Vagina (tissue), 2 donors: ENCODE results near the gene ST3GAL5. TPM values are rescaled to one million over a fixed set of nuclear protein-coding genes. Genes with fewer than 3 reads are reported as not detected.

ENCODE experiments used
- DNase-seq, 2 donors: peaks; one replicate each; pipeline ENCODE4 v3.0.0-alpha.2; 2017; ENCODE audit errors: extremely low spot score in 2 of 2
- H3K27ac ChIP-seq: fragments of 200-600 bp; sonication (generic); one replicate; pipeline ENCODE4 v1.5.1; 2019
- H3K27me3 ChIP-seq: fragments of 200-600 bp; sonication (generic); one replicate; pipeline ENCODE4 v1.5.1; 2019
- H3K36me3 ChIP-seq, 2 donors: fragments of 200-600 bp; sonication (generic); one replicate each; pipeline ENCODE4 v1.5.1; 2017 to 2019
- H3K4me1 ChIP-seq: fragments of 200-600 bp; sonication (generic); one replicate; pipeline ENCODE4 v1.5.1; 2019
- H3K4me3 ChIP-seq, 2 donors: fragments of 200-600 bp; sonication (generic); 1 replicate in 1 of 2; 2 replicates in 1 of 2; pipeline ENCODE4 v1.5.1; 2016 to 2019
- H3K9me3 ChIP-seq: fragments of 200-600 bp; sonication (generic); one replicate; pipeline ENCODE4 v1.5.1; 2019
- POLR2A ChIP-seq, 2 donors: fragments of 450-650 bp; IDR thresholded peaks; one replicate each; pipeline ENCODE4 v1.6.1; 2017; ENCODE audit warnings: antibody characterized with exemption in 2 of 2, mild to moderate bottlenecking in 2 of 2, moderate library complexity in 2 of 2
- POLR2AphosphoS5 ChIP-seq, 2 donors: sonication (generic); formaldehyde crosslinking; IDR thresholded peaks; one replicate each; pipeline ENCODE4 v1.9.0; 2017; ENCODE audit warnings: antibody characterized with exemption in 2 of 2, mild to moderate bottlenecking in 2 of 2, low read depth in 1 of 2; ENCODE audit not compliant: insufficient read depth in 1 of 2
- intact Hi-C: fragments of 100-400 bp; cut with DNase I; formaldehyde crosslinking; loops from one replicate; pipeline ENCODE4 v1.15.1; 2023
- total RNA-seq: library from RNA; depleted of rRNA; stranded (reverse); fragments of >200 nt; gene quantifications from one replicate; pipeline ENCODE4 v1.2.3, GENCODE V29; 2016
- TF ChIP-seq, protein P1 (sequence below), 3 experiments: fragments of 450-650 bp in 2 of 3; fragments of 200-600 bp in 1 of 3; sonication (generic) in 1 of 3; IDR thresholded peaks; one replicate each; pipeline ENCODE4 v1.5.1; 2017 to 2019; ENCODE audit warnings: antibody characterized with exemption in 3 of 3, mild to moderate bottlenecking in 2 of 3, moderate library complexity in 2 of 3

Gene ST3GAL5
- total RNA-seq, 1 donor from 2014 or later = 16.2 TPM

DNA sequence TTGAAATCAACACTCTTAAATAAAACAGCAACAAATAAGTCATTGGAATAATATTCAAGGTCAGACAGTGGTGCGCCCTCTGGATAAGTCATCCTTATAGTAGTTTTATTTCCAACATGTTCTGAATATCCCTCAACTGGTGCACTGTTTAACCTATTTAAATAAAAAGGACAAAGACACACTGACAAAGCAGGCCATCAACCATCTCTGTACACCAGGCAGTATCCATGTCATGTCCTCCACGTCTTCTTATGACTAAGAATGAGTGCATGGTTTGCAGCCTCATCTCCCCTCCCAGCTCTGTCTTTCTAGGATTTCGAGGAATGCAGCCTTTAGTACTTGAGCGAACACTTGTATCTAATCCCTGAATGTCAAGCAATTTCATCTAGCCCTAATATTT, 42.4 kb downstream of the ST3GAL5 start:
- H3K27me3 ChIP-seq = no peaks in the 10 kb centered on the region
- H3K4me3 ChIP-seq = no peak overlapping the region
- peaks cover 0 to 11% of the 10 kb centered on the region in 2 donors for H3K36me3 ChIP-seq
- no peak overlapping the region for H3K27ac ChIP-seq
- no peak for DNase-seq
- intact Hi-C loops = no loop called here
- H3K9me3 ChIP-seq = no peaks in the 10 kb centered on the region
- peaks cover 8% of the 10 kb centered on the region for H3K4me1 ChIP-seq
- TF ChIP-seq, protein P1, sequence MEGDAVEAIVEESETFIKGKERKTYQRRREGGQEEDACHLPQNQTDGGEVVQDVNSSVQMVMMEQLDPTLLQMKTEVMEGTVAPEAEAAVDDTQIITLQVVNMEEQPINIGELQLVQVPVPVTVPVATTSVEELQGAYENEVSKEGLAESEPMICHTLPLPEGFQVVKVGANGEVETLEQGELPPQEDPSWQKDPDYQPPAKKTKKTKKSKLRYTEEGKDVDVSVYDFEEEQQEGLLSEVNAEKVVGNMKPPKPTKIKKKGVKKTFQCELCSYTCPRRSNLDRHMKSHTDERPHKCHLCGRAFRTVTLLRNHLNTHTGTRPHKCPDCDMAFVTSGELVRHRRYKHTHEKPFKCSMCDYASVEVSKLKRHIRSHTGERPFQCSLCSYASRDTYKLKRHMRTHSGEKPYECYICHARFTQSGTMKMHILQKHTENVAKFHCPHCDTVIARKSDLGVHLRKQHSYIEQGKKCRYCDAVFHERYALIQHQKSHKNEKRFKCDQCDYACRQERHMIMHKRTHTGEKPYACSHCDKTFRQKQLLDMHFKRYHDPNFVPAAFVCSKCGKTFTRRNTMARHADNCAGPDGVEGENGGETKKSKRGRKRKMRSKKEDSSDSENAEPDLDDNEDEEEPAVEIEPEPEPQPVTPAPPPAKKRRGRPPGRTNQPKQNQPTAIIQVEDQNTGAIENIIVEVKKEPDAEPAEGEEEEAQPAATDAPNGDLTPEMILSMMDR (IDR thresholded peaks at IDR 0.05) = no peak
- TF ChIP-seq POLR2AphosphoS5 (IDR thresholded peaks at IDR 0.05; ENCODE audit: insufficient read depth in 1 of 2, low read depth in 1 of 2) (no peak), POLR2A (IDR thresholded peaks at IDR 0.05) (no peak)

DNA sequence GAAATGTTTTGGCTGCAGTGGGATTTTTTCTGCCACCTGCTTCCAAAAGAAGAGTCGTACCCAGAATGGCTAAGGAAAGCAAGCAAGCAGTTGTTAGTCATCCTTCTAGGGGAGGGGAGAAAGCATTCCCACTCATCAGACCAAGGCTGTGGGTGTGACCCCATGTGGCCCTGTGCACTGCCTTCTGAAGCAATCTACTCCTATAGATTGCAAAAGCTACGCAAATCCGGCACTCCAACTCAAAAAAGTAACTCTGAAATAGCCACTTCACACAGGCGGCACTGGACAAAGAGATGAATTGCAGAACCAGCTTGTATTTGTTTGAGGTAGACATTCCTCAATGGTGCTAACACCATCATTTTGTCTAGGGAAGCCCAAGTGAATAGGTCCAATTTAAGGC, 44.3 kb downstream of the ST3GAL5 start:
- no peaks in the 10 kb centered on the region for H3K4me1 ChIP-seq
- no peak overlapping the region for H3K27ac ChIP-seq
- no peak overlapping the region for H3K4me3 ChIP-seq
- intact Hi-C loops = no loop called here
- no peaks in the 10 kb centered on the region for H3K27me3 ChIP-seq
- TF ChIP-seq POLR2AphosphoS5 (IDR thresholded peaks at IDR 0.05; ENCODE audit: insufficient read depth in 1 of 2, low read depth in 1 of 2) (no peak), POLR2A (IDR thresholded peaks at IDR 0.05) (no peak)
- TF ChIP-seq, protein P1 (IDR thresholded peaks at IDR 0.05) = no peak
- no peaks in the 10 kb centered on the region for H3K9me3 ChIP-seq
- DNase-seq = no peak
- peaks cover 0 to 11% of the 10 kb centered on the region in 2 donors for H3K36me3 ChIP-seq

DNA sequence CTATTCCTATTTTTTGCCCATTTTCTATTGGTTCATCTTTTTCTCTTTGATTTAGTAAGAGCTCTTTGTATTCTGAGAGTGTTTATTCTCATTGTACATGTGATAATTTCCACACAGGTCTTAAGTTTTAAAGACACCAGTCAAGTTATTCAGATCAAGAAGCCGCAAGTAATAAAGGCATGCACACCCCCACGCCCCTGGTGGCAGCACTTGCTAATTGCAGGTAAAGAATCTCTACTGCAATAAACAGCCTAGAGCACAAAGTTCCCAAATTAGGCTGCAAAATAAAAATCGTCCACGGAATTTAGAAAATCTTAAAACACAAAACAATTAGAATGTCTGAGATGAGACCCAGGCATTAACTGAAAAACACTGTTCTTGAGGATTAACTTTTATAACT, 45.2 kb downstream of the ST3GAL5 start:
- intact Hi-C loops = no loop called here
- Histone ChIP-seq H3K36me3 (peaks cover 0 to 11% of the 10 kb centered on the region in 2 donors), H3K9me3 (no peaks in the 10 kb centered on the region), H3K4me3 (no peak overlapping the region), H3K4me1 (no peaks in the 10 kb centered on the region), H3K27ac (no peak overlapping the region), H3K27me3 (no peaks in the 10 kb centered on the region)
- TF ChIP-seq, protein P1 (IDR thresholded peaks at IDR 0.05) = no peak
- TF ChIP-seq POLR2A (IDR thresholded peaks at IDR 0.05) (no peak), POLR2AphosphoS5 (IDR thresholded peaks at IDR 0.05; ENCODE audit: insufficient read depth in 1 of 2, low read depth in 1 of 2) (no peak)
- DNase-seq = no peak

DNA sequence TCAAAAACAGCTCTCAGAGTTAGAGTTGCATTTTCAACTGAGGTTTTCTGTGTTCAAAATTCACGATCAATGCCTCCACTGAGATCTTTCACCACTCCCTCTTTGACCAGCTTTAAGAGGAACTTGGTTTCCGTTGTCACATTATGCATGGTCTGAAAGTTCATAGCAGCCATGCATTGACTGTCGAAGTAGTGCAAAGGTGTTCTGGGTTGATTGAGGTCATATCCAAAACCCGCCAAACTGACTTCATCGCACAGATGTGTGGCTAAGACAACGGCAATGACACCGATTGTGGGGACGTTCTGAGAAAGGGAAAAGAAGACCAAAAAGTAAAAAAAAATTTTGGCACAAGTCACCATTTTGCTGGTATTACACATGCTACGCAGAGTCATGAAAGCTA, 48.7 kb downstream of the ST3GAL5 start:
- TF ChIP-seq POLR2AphosphoS5 (IDR thresholded peaks at IDR 0.05; ENCODE audit: insufficient read depth in 1 of 2, low read depth in 1 of 2) = no peak
- TF ChIP-seq, protein P1 (IDR thresholded peaks at IDR 0.05) = no peak
- TF ChIP-seq POLR2A (IDR thresholded peaks at IDR 0.05) = no peak
- H3K4me3 ChIP-seq = no peak overlapping the region
- no peak overlapping the region for H3K27ac ChIP-seq
- intact Hi-C loops = no loop called here
- H3K27me3 ChIP-seq = no peaks in the 10 kb centered on the region
- DNase-seq = no peak
- no peaks in the 10 kb centered on the region for H3K4me1 ChIP-seq
- peaks cover 0 to 11% of the 10 kb centered on the region in 2 donors for H3K36me3 ChIP-seq
- no peaks in the 10 kb centered on the region for H3K9me3 ChIP-seq

DNA sequence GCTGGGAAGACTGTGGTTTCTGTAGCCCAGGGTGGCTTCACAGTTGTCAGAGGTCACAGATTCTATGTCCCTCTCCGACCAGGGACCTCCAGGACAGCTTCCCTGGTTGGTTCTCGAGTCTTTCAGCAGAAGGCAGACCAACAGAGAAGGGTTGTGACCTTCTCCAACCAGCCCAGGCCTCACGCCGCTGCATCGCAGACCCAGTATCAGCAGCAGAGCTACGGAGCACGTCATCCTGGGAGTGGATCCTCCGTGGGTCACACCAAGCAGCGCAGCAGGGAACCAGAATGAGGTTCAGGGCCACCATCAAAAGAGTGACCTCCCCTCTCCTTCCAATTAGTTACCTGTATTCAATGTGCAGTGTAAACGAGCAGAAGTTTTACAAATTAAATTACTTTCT, 49.3 kb downstream of the ST3GAL5 start:
- intact Hi-C loops = no loop called here
- peaks cover 0 to 11% of the 10 kb centered on the region in 2 donors for H3K36me3 ChIP-seq
- DNase-seq = peak in 1 of 2 donors; percentile 93
- H3K4me1 ChIP-seq = no peaks in the 10 kb centered on the region
- no peak overlapping the region for H3K27ac ChIP-seq
- TF ChIP-seq POLR2AphosphoS5 (IDR thresholded peaks at IDR 0.05; ENCODE audit: insufficient read depth in 1 of 2, low read depth in 1 of 2) (no peak), POLR2A (IDR thresholded peaks at IDR 0.05) (no peak)
- TF ChIP-seq, protein P1 (IDR thresholded peaks at IDR 0.05) = no peak
- no peaks in the 10 kb centered on the region for H3K9me3 ChIP-seq
- no peaks in the 10 kb centered on the region for H3K27me3 ChIP-seq
- no peak overlapping the region for H3K4me3 ChIP-seq
